IMR-90 (cell line): ENCODE data around the gene GNPTG. TPM values are rescaled to one million over a fixed set of nuclear protein-coding genes. Genes with fewer than 3 reads are reported as not detected.

Source experiments
- ATAC-seq: fragments of 200-7000 bp; cut with Tn5 transposase; 2 replicates; pipeline ENCODE4 v1.9.1; 2020; ENCODE audit warnings: low read depth, mild to moderate bottlenecking, moderate library complexity
- BruUV-seq: library from RNA; stranded (reverse); fragments of 400-500 nt; replicated peaks from 2 replicates; lab custom pipeline; 2021; lab: Mats Ljungman, UMichigan
- CTCF ChIA-PET: fragments of 300-600 bp; formaldehyde crosslinking; extraction: SDS; loops from one replicate; lab custom pipeline; 2021; ENCODE audit warnings: antibody characterized with exemption; lab: Yijun Ruan, JAX
- POLR2A ChIA-PET: fragments of 300-600 bp; sonication (Branson Sonifier 250); formaldehyde crosslinking; loops from one replicate; lab custom pipeline; 2022; ENCODE audit warnings: antibody characterized with exemption; ENCODE audit not compliant: unreplicated experiment; lab: Charles Lee
- DNase-seq: peaks from one replicate; pipeline ENCODE4 v3.0.0; 2013
- H2AFZ ChIP-seq: replicated peaks from 2 replicates; pipeline ENCODE3; 2013; ENCODE audit warnings: low read length, mild to moderate bottlenecking; ENCODE audit not compliant: poor library complexity
- H2AK5ac ChIP-seq: 2 replicates; pipeline ENCODE4 v1.6.1; 2013; ENCODE audit warnings: low read depth, low read length, inconsistent platforms
- H2AK9ac ChIP-seq: replicated peaks from 2 replicates; pipeline ENCODE3; 2013; ENCODE audit warnings: mild to moderate bottlenecking, low read depth, low read length, moderate library complexity; ENCODE audit not compliant: poor library complexity
- H2BK120ac ChIP-seq: 2 replicates; pipeline ENCODE4 v1.6.1; 2013; ENCODE audit warnings: low read depth, low read length, inconsistent platforms
- H2BK15ac ChIP-seq: 3 replicates; pipeline ENCODE4 v1.6.1; 2013; ENCODE audit warnings: low read depth, low read length, inconsistent platforms
- H2BK20ac ChIP-seq: 2 replicates; pipeline ENCODE4 v1.6.1; 2013; ENCODE audit warnings: low read depth, mild to moderate bottlenecking, inconsistent platforms, low read length, moderate library complexity
- H2BK5ac ChIP-seq: 2 replicates; pipeline ENCODE4 v1.6.1; 2013; ENCODE audit warnings: mild to moderate bottlenecking, low read depth, low read length, inconsistent platforms; ENCODE audit not compliant: poor library complexity, severe bottlenecking
- H3K14ac ChIP-seq: replicated peaks from 2 replicates; pipeline ENCODE4 v1.6.1; 2013; ENCODE audit warnings: low read depth, low read length, inconsistent platforms
- H3K18ac ChIP-seq: 2 replicates; pipeline ENCODE4 v1.6.1; 2013; ENCODE audit warnings: low read depth, low read length, control low read depth
- H3K23ac ChIP-seq: 2 replicates; pipeline ENCODE4 v1.6.1; 2013; ENCODE audit warnings: low read depth, low read length, inconsistent platforms
- H3K27ac ChIP-seq: 2 replicates; pipeline ENCODE4 v1.5.1; 2013; ENCODE audit warnings: mild to moderate bottlenecking, control low read depth, low read length; ENCODE audit not compliant: insufficient read depth
- H3K27me3 ChIP-seq: 2 replicates; pipeline ENCODE4 v1.6.1; 2013; ENCODE audit warnings: low read length; ENCODE audit not compliant: control insufficient read depth, insufficient read depth
- H3K36me3 ChIP-seq: 2 replicates; pipeline ENCODE4 v1.6.1; 2013; ENCODE audit warnings: low read length, mixed read lengths; ENCODE audit not compliant: control insufficient read depth, insufficient read depth
- H3K4ac ChIP-seq: 2 replicates; pipeline ENCODE4 v1.6.1; 2013; ENCODE audit warnings: low read depth, low read length, inconsistent platforms
- H3K4me1 ChIP-seq: 2 replicates; pipeline ENCODE4 v1.6.1; 2013; ENCODE audit warnings: low read length, mixed read lengths; ENCODE audit not compliant: control insufficient read depth, insufficient read depth
- H3K4me2 ChIP-seq: 2 replicates; pipeline ENCODE4 v1.6.1; 2013; ENCODE audit warnings: low read depth, mild to moderate bottlenecking, control low read depth, low read length, moderate library complexity
- H3K4me3 ChIP-seq: 2 replicates; pipeline ENCODE4 v1.5.1; 2013; ENCODE audit warnings: low read depth, mild to moderate bottlenecking, control low read depth, low read length, moderate library complexity; ENCODE audit not compliant: insufficient read depth
- H3K56ac ChIP-seq: 2 replicates; pipeline ENCODE4 v1.6.1; 2013; ENCODE audit warnings: low read length, inconsistent platforms; ENCODE audit not compliant: insufficient read depth; ENCODE audit errors: extremely low read depth
- H3K79me1 ChIP-seq, 2 experiments: 2 replicates each; pipeline ENCODE4 v1.6.1; 2013; ENCODE audit warnings: low read length in 2 of 2, inconsistent platforms in 1 of 2, low read depth in 1 of 2
- H3K9ac ChIP-seq: 2 replicates; pipeline ENCODE4 v1.6.1; 2013; ENCODE audit warnings: low read depth, low read length, control low read depth
- H3K9me1 ChIP-seq: 2 replicates; pipeline ENCODE4 v1.6.1; 2013; ENCODE audit warnings: low read length, inconsistent platforms; ENCODE audit not compliant: insufficient read depth
- H3K9me3 ChIP-seq: 2 replicates; pipeline ENCODE4 v1.6.1; 2013; ENCODE audit warnings: low read length; ENCODE audit not compliant: control insufficient read depth, insufficient read depth
- H4K20me1 ChIP-seq: 2 replicates; pipeline ENCODE4 v1.6.1; 2013; ENCODE audit warnings: low read length, inconsistent platforms; ENCODE audit not compliant: insufficient read depth
- H4K5ac ChIP-seq: 2 replicates; pipeline ENCODE4 v1.6.1; 2013; ENCODE audit warnings: mild to moderate bottlenecking, low read depth, low read length, control low read depth
- H4K8ac ChIP-seq, 2 experiments: 2 replicates each; pipeline ENCODE4 v1.6.1; 2013; ENCODE audit warnings: low read depth in 2 of 2, low read length in 2 of 2, control low read depth in 1 of 2, inconsistent platforms in 1 of 2
- H4K91ac ChIP-seq: 2 replicates; pipeline ENCODE4 v1.6.1; 2013; ENCODE audit warnings: low read depth, low read length, inconsistent platforms; ENCODE audit not compliant: insufficient read depth
- CHD1 ChIP-seq: IDR thresholded peaks from 2 replicates; pipeline ENCODE4 v1.6.1; 2012; ENCODE audit warnings: low read depth, low read length, improper control_type of control experiment
- ELK1 ChIP-seq: fragments of 150-350 bp; IDR thresholded peaks from 2 replicates; pipeline ENCODE4 v1.6.1; 2016; ENCODE audit warnings: low read depth, mild to moderate bottlenecking, low read length, moderate library complexity, borderline replicate concordance
- FOS ChIP-seq: fragments of 150-350 bp; IDR thresholded peaks from 2 replicates; pipeline ENCODE4 v1.6.1; 2016; ENCODE audit warnings: low read depth, low read length
- MAFK ChIP-seq: IDR thresholded peaks from 2 replicates; pipeline ENCODE4 v1.6.1; 2012; ENCODE audit warnings: low read depth, low read length, improper control_type of control experiment
- MAZ ChIP-seq: IDR thresholded peaks from 2 replicates; pipeline ENCODE4 v1.6.1; 2012; ENCODE audit warnings: low read depth, mild to moderate bottlenecking, low read length, improper control_type of control experiment, moderate library complexity, borderline replicate concordance
- NFE2L2 ChIP-seq: fragments of 150-350 bp; IDR thresholded peaks from 2 replicates; pipeline ENCODE4 v1.6.1; 2016; ENCODE audit warnings: low read depth, mild to moderate bottlenecking, low read length
- WGBS, 2 experiments: methylation state at CpG; one replicate each; pipeline versions ENCODE4 v1.1.5 to v1.1.7; 2013; ENCODE audit warnings: missing lambda C conversion rate in 2 of 2; ENCODE audit not compliant: insufficient read length in 1 of 2; ENCODE audit errors: extremely low coverage in 2 of 2; 5-methylcytosine and 5-hydroxymethylcytosine counted together
- dilution Hi-C: fragments of 300-500 bp; cut with HindIII; formaldehyde crosslinking; loops from one replicate; pipeline ENCODE4 v1.14.3; 2018; ENCODE audit warnings: low sequenced_read_pairs; ENCODE audit not compliant: unreplicated experiment
- in situ Hi-C: fragments of 300-500 bp; cut with MboI; formaldehyde crosslinking; loops from 3 replicates; pipeline ENCODE4 v1.14.3; 2019; ENCODE audit warnings: low sequenced_read_pairs, inconsistent platforms, mixed read lengths
- intact Hi-C: fragments of 100-400 bp; cut with micrococcal nuclease; formaldehyde crosslinking; loops from 2 replicates; pipeline ENCODE4 v1.10.0; 2022
- polyA plus RNA-seq, 3 experiments: library from polyadenylated mRNA; depleted of rRNA; stranded (reverse); fragments of >200 nt; gene quantifications; 2 replicates each; pipeline ENCODE4 v1.2.3, GENCODE V29; 2012; ENCODE audit warnings: low replicate concordance in 1 of 3
- total RNA-seq: library from RNA; depleted of rRNA; stranded (reverse); fragments of >200 nt; gene quantifications from 2 replicates; pipeline ENCODE4 v1.2.3, GENCODE V29; 2012

Gene GNPTG
- total and polyA plus RNA-seq, 2 of the 4 experiments (the other 2 are of a cell fraction), result 14.9 to 70.8 TPM

- no peak for DNase-seq
- Histone ChIP-seq H4K5ac (no peak overlapping the region), H3K9ac (no peak overlapping the region), H3K79me1 (peaks cover 10 to 53% of the 10 kb centered on the region in 2 experiments), H4K91ac (no peak overlapping the region), H3K18ac (no peak overlapping the region), H3K27ac (no peak overlapping the region), H3K9me3 (no peaks in the 10 kb centered on the region), H2BK20ac (no peak overlapping the region), H3K23ac (no peak overlapping the region), H3K9me1 (peaks cover 6% of the 10 kb centered on the region), H2BK15ac (no peak overlapping the region), H2BK120ac (no peak overlapping the region), H3K4me2 (no peak overlapping the region), H3K4me1 (peaks cover 3% of the 10 kb centered on the region; the same call in 1 of the 2 replicates), H3K27me3 (no peaks in the 10 kb centered on the region), H3K4me3 (no peak overlapping the region), H3K56ac (no peak overlapping the region), H2BK5ac (no peak overlapping the region), H4K20me1 (peaks cover 75% of the 10 kb centered on the region), H3K36me3 (peaks cover 84% of the 10 kb centered on the region), H4K8ac (no peak overlapping the region), H2AK5ac (no peak overlapping the region), H2AK9ac (no peak overlapping the region), H3K14ac (no peak overlapping the region), H3K4ac (no peak overlapping the region), H2AFZ (no peak overlapping the region)
- ATAC-seq, result no peak
- ChIA-PET CTCF (no interaction called here), POLR2A (no interaction called here)
- dilution Hi-C loops, result no loop called here
- TF ChIP-seq FOS, result no peak
- no peak for TF ChIP-seq MAFK
- TF ChIP-seq MAZ, result no peak
- TF ChIP-seq CHD1, result no peak
- TF ChIP-seq ELK1, result no peak
- no peak for TF ChIP-seq NFE2L2
- no TSS peak for BruUV-seq
- 92% methylated on average over 10 of the region's 32 CpGs; no CpG with 5 or more reads in 1 of the 2 experiments for WGBS, 2 experiments
- in situ Hi-C loops, result no loop called here
- intact Hi-C loops, result no loop called here
Observed at GRCh38 chr16:1317479-1318267, 34.1 kb upstream of the GNPTG start.
